Endothelial cell of umbilical vein (primary cell): Measurements from ENCODE around the gene CNN2.

Experiments used
- EZH2 ChIP-seq: IDR thresholded peaks from 2 replicates; pipeline ENCODE4 v1.6.1; 2012; ENCODE audit warnings: borderline replicate concordance, low read depth, mild to moderate bottlenecking, moderate library complexity, low read length, inconsistent platforms; ENCODE audit not compliant: severe bottlenecking
- FOS ChIP-seq: IDR thresholded peaks from 2 replicates; pipeline ENCODE4 v1.6.1; 2011; ENCODE audit warnings: mild to moderate bottlenecking, low read length, moderate library complexity, borderline replicate concordance; ENCODE audit not compliant: insufficient read depth
- JUN ChIP-seq: IDR thresholded peaks from 2 replicates; pipeline ENCODE4 v1.6.1; 2011; ENCODE audit warnings: borderline replicate concordance, low read depth; ENCODE audit not compliant: insufficient read length, insufficient read depth
- POLR2A ChIP-seq: IDR thresholded peaks from 2 replicates; pipeline ENCODE4 v1.6.1; 2012; ENCODE audit warnings: low read depth, mild to moderate bottlenecking, control low read depth, low read length
- POLR2AphosphoS5 ChIP-seq: IDR thresholded peaks from 2 replicates; pipeline ENCODE4 v1.6.1; 2012; ENCODE audit warnings: low read depth, mild to moderate bottlenecking, control low read depth, low read length, moderate library complexity; ENCODE audit not compliant: insufficient read depth
- TF ChIP-seq, protein P1 (sequence below), 2 donors: IDR thresholded peaks; 1 replicate in 1 of 2; 2 replicates in 1 of 2; pipeline ENCODE4 v1.5.1; 2011; ENCODE audit warnings: low read length in 2 of 2, mild to moderate bottlenecking in 2 of 2, moderate library complexity in 2 of 2, control low read depth in 1 of 2, inconsistent platforms in 1 of 2, low read depth in 1 of 2; ENCODE audit not compliant: insufficient read depth in 1 of 2; ENCODE audit errors: extremely low read depth in 1 of 2
- TF ChIP-seq, protein P2 (sequence below): IDR thresholded peaks from 2 replicates; pipeline ENCODE4 v1.6.1; 2011; ENCODE audit not compliant: insufficient read depth, insufficient read length

DNA sequence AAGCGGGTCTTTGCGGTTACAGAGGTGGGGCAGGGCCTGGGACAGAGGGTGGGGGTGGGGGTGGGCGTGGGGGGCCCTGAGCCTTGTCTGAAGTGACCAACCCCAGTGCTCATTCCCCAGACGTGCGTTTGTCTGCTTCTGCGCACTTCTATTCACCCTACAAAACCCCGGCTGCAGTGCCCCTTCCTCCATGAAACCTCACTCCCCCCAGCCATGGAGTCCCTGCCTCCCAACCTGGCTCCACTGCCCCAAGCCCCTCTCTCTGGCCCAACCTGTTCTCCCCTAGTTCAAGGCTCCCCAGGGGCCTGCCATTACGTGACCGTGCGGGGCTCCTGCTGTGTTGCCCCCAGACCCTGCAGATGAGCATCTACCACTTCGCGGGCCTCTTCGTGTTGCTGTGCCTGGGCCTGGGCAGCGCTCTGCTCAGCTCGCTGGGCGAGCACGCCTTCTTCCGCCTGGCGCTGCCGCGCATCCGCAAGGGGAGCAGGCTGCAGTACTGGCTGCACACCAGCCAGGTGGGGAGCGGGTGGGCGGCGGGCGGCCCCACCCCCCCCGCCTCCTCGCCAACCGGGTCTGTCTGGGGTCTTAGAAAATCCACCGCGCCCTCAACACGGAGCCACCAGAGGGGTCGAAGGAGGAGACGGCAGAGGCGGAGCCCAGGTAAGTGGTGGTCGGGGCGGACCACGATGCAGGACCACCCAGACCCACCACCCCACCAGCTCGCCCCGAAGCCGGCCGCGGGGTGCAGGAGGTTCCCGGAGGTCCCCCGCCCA, 18.0 kb upstream of the CNN2 start:
- TF ChIP-seq, protein P1, sequence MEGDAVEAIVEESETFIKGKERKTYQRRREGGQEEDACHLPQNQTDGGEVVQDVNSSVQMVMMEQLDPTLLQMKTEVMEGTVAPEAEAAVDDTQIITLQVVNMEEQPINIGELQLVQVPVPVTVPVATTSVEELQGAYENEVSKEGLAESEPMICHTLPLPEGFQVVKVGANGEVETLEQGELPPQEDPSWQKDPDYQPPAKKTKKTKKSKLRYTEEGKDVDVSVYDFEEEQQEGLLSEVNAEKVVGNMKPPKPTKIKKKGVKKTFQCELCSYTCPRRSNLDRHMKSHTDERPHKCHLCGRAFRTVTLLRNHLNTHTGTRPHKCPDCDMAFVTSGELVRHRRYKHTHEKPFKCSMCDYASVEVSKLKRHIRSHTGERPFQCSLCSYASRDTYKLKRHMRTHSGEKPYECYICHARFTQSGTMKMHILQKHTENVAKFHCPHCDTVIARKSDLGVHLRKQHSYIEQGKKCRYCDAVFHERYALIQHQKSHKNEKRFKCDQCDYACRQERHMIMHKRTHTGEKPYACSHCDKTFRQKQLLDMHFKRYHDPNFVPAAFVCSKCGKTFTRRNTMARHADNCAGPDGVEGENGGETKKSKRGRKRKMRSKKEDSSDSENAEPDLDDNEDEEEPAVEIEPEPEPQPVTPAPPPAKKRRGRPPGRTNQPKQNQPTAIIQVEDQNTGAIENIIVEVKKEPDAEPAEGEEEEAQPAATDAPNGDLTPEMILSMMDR (IDR thresholded peaks at IDR 0.05; ENCODE audit: extremely low read depth in 1 of 2, insufficient read depth in 1 of 2, low read depth in 1 of 2, low read length in 2 of 2) = no peak
- no peak for TF ChIP-seq POLR2A
- TF ChIP-seq FOS = no peak
- TF ChIP-seq EZH2 = no peak
- TF ChIP-seq, protein P2, sequence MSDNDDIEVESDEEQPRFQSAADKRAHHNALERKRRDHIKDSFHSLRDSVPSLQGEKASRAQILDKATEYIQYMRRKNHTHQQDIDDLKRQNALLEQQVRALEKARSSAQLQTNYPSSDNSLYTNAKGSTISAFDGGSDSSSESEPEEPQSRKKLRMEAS = no peak
- no peak for TF ChIP-seq JUN
- no peak for TF ChIP-seq POLR2AphosphoS5
